HEK293 (cell line): ENCODE measurements around the gene PRKG1.

ENCODE experiments used
- CTCF ChIA-PET: fragments of 350-600 bp; formaldehyde crosslinking; extraction: SDS; loops from one replicate; lab custom pipeline; 2021; ENCODE audit warnings: antibody characterized with exemption; lab: Yijun Ruan, JAX
- POLR2A ChIA-PET: fragments of 300-600 bp; formaldehyde crosslinking; extraction: SDS; loops from one replicate; lab custom pipeline; 2020; ENCODE audit warnings: antibody characterized with exemption, inconsistent platforms; lab: Yijun Ruan, JAX
- H3K27ac ChIP-seq: fragments of 200-500 bp; sonication (Bioruptor generic); 2 replicates; pipeline ENCODE4 v1.5.1; 2014; ENCODE audit warnings: low read depth, low read length, control low read depth, inconsistent platforms; ENCODE audit errors: extremely low read depth
- H3K36me3 ChIP-seq, 2 experiments: fragments of 200-500 bp in 1 of 2; sonication (Bioruptor generic) in 1 of 2; 1 replicate in 1 of 2; 2 replicates in 1 of 2; pipeline ENCODE4 v1.5.1; 2014 to 2017; ENCODE audit warnings: inconsistent platforms in 2 of 2, low read length in 2 of 2; ENCODE audit not compliant: control insufficient read depth in 2 of 2, insufficient read depth in 1 of 2
- H3K4me1 ChIP-seq: fragments of 200-500 bp; sonication (Bioruptor generic); 2 replicates; pipeline ENCODE4 v1.5.1; 2014; ENCODE audit warnings: mild to moderate bottlenecking, low read length, inconsistent platforms; ENCODE audit not compliant: control insufficient read depth, insufficient read depth
- H3K4me3 ChIP-seq: 2 replicates; pipeline ENCODE4 v1.5.1; 2011; ENCODE audit warnings: low read depth, mild to moderate bottlenecking, control low read depth, low read length, moderate library complexity
- H3K9me3 ChIP-seq: fragments of 200-500 bp; sonication (Bioruptor generic); 2 replicates; pipeline ENCODE4 v1.5.1; 2014; ENCODE audit warnings: low read depth, low read length, inconsistent platforms; ENCODE audit not compliant: control insufficient read depth, insufficient read depth
- ATF2 ChIP-seq: fragments of 450-650 bp; formaldehyde crosslinking; IDR thresholded peaks from 2 replicates; pipeline ENCODE4 v1.5.1; 2016; ENCODE audit warnings: missing biosample characterization, missing genetic modification characterization, low read depth
- BCL11A ChIP-seq: fragments of 450-650 bp; formaldehyde crosslinking; IDR thresholded peaks from 2 replicates; pipeline ENCODE4 v1.5.1; 2016; ENCODE audit warnings: low read depth, missing biosample characterization, missing genetic modification characterization
- GLIS1 ChIP-seq: fragments of 450-650 bp; formaldehyde crosslinking; IDR thresholded peaks from 2 replicates; pipeline ENCODE4 v1.5.1; 2016; ENCODE audit warnings: missing biosample characterization, missing genetic modification characterization
- KLF7 ChIP-seq: fragments of 450-650 bp; formaldehyde crosslinking; IDR thresholded peaks from 2 replicates; pipeline ENCODE4 v1.5.1; 2016; ENCODE audit warnings: missing biosample characterization, missing genetic modification characterization, borderline replicate concordance
- MZF1 ChIP-seq: fragments of 450-650 bp; formaldehyde crosslinking; IDR thresholded peaks from 2 replicates; pipeline ENCODE4 v1.5.1; 2017; ENCODE audit warnings: missing biosample characterization, missing genetic modification characterization, borderline replicate concordance
- RBAK ChIP-seq: fragments of 450-650 bp; formaldehyde crosslinking; IDR thresholded peaks from 2 replicates; pipeline ENCODE4 v1.5.1; 2016; ENCODE audit warnings: missing biosample characterization, missing genetic modification characterization
- SP2 ChIP-seq: fragments of 450-650 bp; formaldehyde crosslinking; IDR thresholded peaks from 2 replicates; pipeline ENCODE4 v1.5.1; 2016; ENCODE audit warnings: missing biosample characterization, missing genetic modification characterization
- ZBTB1 ChIP-seq: fragments of 450-650 bp; formaldehyde crosslinking; IDR thresholded peaks from 2 replicates; pipeline ENCODE4 v1.5.1; 2016; ENCODE audit warnings: missing biosample characterization, missing genetic modification characterization
- ZBTB10 ChIP-seq: fragments of 450-650 bp; formaldehyde crosslinking; IDR thresholded peaks from 2 replicates; pipeline ENCODE4 v1.5.1; 2016; ENCODE audit warnings: missing biosample characterization, missing genetic modification characterization
- ZBTB20 ChIP-seq: fragments of 450-650 bp; formaldehyde crosslinking; IDR thresholded peaks from 2 replicates; pipeline ENCODE4 v1.5.1; 2016; ENCODE audit warnings: missing biosample characterization, missing genetic modification characterization
- ZBTB26 ChIP-seq: fragments of 450-650 bp; formaldehyde crosslinking; optimal IDR thresholded peaks from 2 replicates; pipeline ENCODE3; 2016; ENCODE audit warnings: missing biosample characterization, mild to moderate bottlenecking, missing genetic modification characterization
- ZBTB6 ChIP-seq: fragments of 450-650 bp; formaldehyde crosslinking; IDR thresholded peaks from 2 replicates; pipeline ENCODE4 v1.5.1; 2017; ENCODE audit warnings: missing biosample characterization, missing genetic modification characterization
- ZIC2 ChIP-seq: fragments of 450-650 bp; formaldehyde crosslinking; IDR thresholded peaks from 2 replicates; pipeline ENCODE4 v1.5.1; 2016; ENCODE audit warnings: missing biosample characterization, missing genetic modification characterization
- ZNF114 ChIP-seq: fragments of 450-650 bp; formaldehyde crosslinking; IDR thresholded peaks from 2 replicates; pipeline ENCODE4 v1.5.0; 2017; ENCODE audit warnings: missing biosample characterization, missing genetic modification characterization
- ZNF133 ChIP-seq: fragments of 450-650 bp; formaldehyde crosslinking; IDR thresholded peaks from 2 replicates; pipeline ENCODE4 v1.5.1; 2016; ENCODE audit warnings: missing biosample characterization, missing genetic modification characterization
- ZNF174 ChIP-seq: fragments of 450-650 bp; formaldehyde crosslinking; IDR thresholded peaks from 2 replicates; pipeline ENCODE4 v1.5.0; 2017; ENCODE audit warnings: missing biosample characterization, mild to moderate bottlenecking, missing genetic modification characterization
- ZNF2 ChIP-seq: fragments of 450-650 bp; formaldehyde crosslinking; IDR thresholded peaks from 2 replicates; pipeline ENCODE4 v1.5.1; 2016; ENCODE audit warnings: missing biosample characterization, missing genetic modification characterization
- ZNF404 ChIP-seq: fragments of 450-650 bp; formaldehyde crosslinking; IDR thresholded peaks from 2 replicates; pipeline ENCODE4 v1.5.1; 2017; ENCODE audit warnings: missing biosample characterization, missing genetic modification characterization
- ZNF544 ChIP-seq: fragments of 450-650 bp; formaldehyde crosslinking; IDR thresholded peaks from 2 replicates; pipeline ENCODE4 v1.5.0; 2017; ENCODE audit warnings: missing biosample characterization, missing genetic modification characterization
- ZNF580 ChIP-seq: fragments of 450-650 bp; formaldehyde crosslinking; IDR thresholded peaks from 2 replicates; pipeline ENCODE4 v1.5.1; 2016; ENCODE audit warnings: missing biosample characterization, missing genetic modification characterization
- ZNF621 ChIP-seq: fragments of 450-650 bp; formaldehyde crosslinking; IDR thresholded peaks from 2 replicates; pipeline ENCODE4 v1.5.1; 2017; ENCODE audit warnings: missing biosample characterization, missing genetic modification characterization
- ZNF692 ChIP-seq: fragments of 450-650 bp; formaldehyde crosslinking; IDR thresholded peaks from 2 replicates; pipeline ENCODE4 v1.5.1; 2016; ENCODE audit warnings: missing biosample characterization, missing genetic modification characterization
- ZNF701 ChIP-seq: fragments of 450-650 bp; formaldehyde crosslinking; IDR thresholded peaks from 2 replicates; pipeline ENCODE4 v1.5.1; 2016; ENCODE audit warnings: missing biosample characterization, missing genetic modification characterization
- ZSCAN4 ChIP-seq: fragments of 450-650 bp; formaldehyde crosslinking; IDR thresholded peaks from 2 replicates; pipeline ENCODE4 v1.5.1; 2017; ENCODE audit warnings: missing biosample characterization, missing genetic modification characterization

Gene PRKG1

GRCh38 chr10:52269233-52269632 lies 1194.9 kb downstream of the PRKG1 start:
- Histone ChIP-seq H3K36me3 (no peaks in the 10 kb centered on the region), H3K27ac (no peak overlapping the region), H3K4me1 (no peaks in the 10 kb centered on the region), H3K9me3 (no peaks in the 10 kb centered on the region), H3K4me3 (no peak overlapping the region)
- CTCF ChIA-PET, result interaction anchor here (0.7 kb wide), 2 partner anchors 19 to 298 kb away, joined by 4 to 7 read pairs; no protein-coding TSS in a partner anchor
- POLR2A ChIA-PET, result no interaction called here
- TF ChIP-seq ZBTB20 (no peak), ZBTB10 (tag by site-specific recombination) (no peak), ZNF2 (no peak), ZBTB1 (tag by site-specific recombination) (no peak)

- Histone ChIP-seq H3K4me1 (no peaks in the 10 kb centered on the region), H3K4me3 (no peak overlapping the region), H3K9me3 (no peaks in the 10 kb centered on the region), H3K27ac (no peak overlapping the region), H3K36me3 (no peaks in the 10 kb centered on the region)
- ChIA-PET CTCF (no interaction called here), POLR2A (no interaction called here)
- TF ChIP-seq ZNF692, result no peak
- no peak for TF ChIP-seq GLIS1 (tag by site-specific recombination)
- no peak for TF ChIP-seq ZNF174 (tag by site-specific recombination)
- TF ChIP-seq ZNF114 (tag by site-specific recombination), result no peak
- TF ChIP-seq ZNF701, result no peak
- TF ChIP-seq ZNF404 (tag by site-specific recombination), result no peak
- no peak for TF ChIP-seq ZNF621
- TF ChIP-seq ZNF544 (tag by site-specific recombination), result no peak
- TF ChIP-seq ATF2 (tag by site-specific recombination), result no peak
- no peak for TF ChIP-seq ZBTB26 (tag by site-specific recombination)
These were observed 1201.9 kb downstream of the PRKG1 start for GRCh38 chr10:52276163-52276562.

- ChIA-PET CTCF (interaction anchor here (0.7 kb wide), 1 partner anchor 24 kb away, joined by 3 read pairs; no protein-coding TSS in a partner anchor), POLR2A (no interaction called here)
- Histone ChIP-seq H3K9me3 (no peaks in the 10 kb centered on the region), H3K4me1 (no peaks in the 10 kb centered on the region), H3K4me3 (no peak overlapping the region), H3K36me3 (no peaks in the 10 kb centered on the region), H3K27ac (no peak overlapping the region)
- TF ChIP-seq ZNF544 (tag by site-specific recombination) (no peak), ZBTB6 (tag by site-specific recombination) (no peak), SP2 (tag by site-specific recombination) (no peak), KLF7 (tag by site-specific recombination) (no peak), ZSCAN4 (tag by site-specific recombination) (no peak), ZNF133 (tag by site-specific recombination) (no peak), RBAK (no peak), ZNF621 (no peak), ZIC2 (tag by site-specific recombination) (no peak), MZF1 (no peak), BCL11A (tag by site-specific recombination) (no peak), ZNF580 (no peak)
These were observed 1202.7 kb downstream of the PRKG1 start for GRCh38 chr10:52276986-52277385.
